SK-N-SH treated with all-trans-retinoic acid at 6 μM for 48 hours (cell line): ENCODE results near the gene LDHD.

Experiments
- GLIS3 ChIP-seq: fragments of 250-450 bp; sonication (Bioruptor Pico); IDR thresholded peaks from 2 replicates; pipeline ENCODE4 v1.5.0; 2020; ENCODE audit warnings: mild to moderate bottlenecking, moderate library complexity
- OSR1 ChIP-seq: fragments of 250-450 bp; sonication (Bioruptor Pico); IDR thresholded peaks from 2 replicates; pipeline ENCODE4 v1.8.0; 2022; ENCODE audit warnings: moderate library complexity, mild to moderate bottlenecking, inconsistent platforms
- PATZ1 ChIP-seq: fragments of 250-450 bp; sonication (Bioruptor Pico); IDR thresholded peaks from 2 replicates; pipeline ENCODE4 v1.8.0; 2020; ENCODE audit warnings: mild to moderate bottlenecking, moderate library complexity, borderline replicate concordance
- POU6F1 ChIP-seq: fragments of 250-450 bp; sonication (Bioruptor Pico); IDR thresholded peaks from 2 replicates; pipeline ENCODE4 v1.8.0; 2021; ENCODE audit warnings: low read depth, mild to moderate bottlenecking, moderate library complexity, borderline replicate concordance
- RARB ChIP-seq: fragments of 250-450 bp; sonication (Bioruptor Pico); IDR thresholded peaks from 2 replicates; pipeline ENCODE4 v1.8.0; 2021; ENCODE audit warnings: mild to moderate bottlenecking, moderate library complexity

- TF ChIP-seq PATZ1 (CRISPR knock-in tag) = no peak
- no peak for TF ChIP-seq POU6F1 (CRISPR knock-in tag)
- TF ChIP-seq OSR1 (CRISPR knock-in tag) = no peak
- no peak for TF ChIP-seq RARB
- TF ChIP-seq GLIS3 (CRISPR knock-in tag) = no peak
Measured at GRCh38 chr16:75062976-75063346, 53.6 kb downstream of the LDHD start.
